SHP77 (cell line): ENCODE results near the gene SLC22A8.
"Not testable (repeated sequence)": the region's sequence is repeated elsewhere in the genome, so short reads cannot be mapped to it uniquely, and the experiment has no call there.

Experiments used
- DNase-seq, 2 experiments: peaks; one replicate each; lab custom pipeline; 2025; lab: John Stamatoyannopoulos, UW

SLC22A8 gene

DNA sequence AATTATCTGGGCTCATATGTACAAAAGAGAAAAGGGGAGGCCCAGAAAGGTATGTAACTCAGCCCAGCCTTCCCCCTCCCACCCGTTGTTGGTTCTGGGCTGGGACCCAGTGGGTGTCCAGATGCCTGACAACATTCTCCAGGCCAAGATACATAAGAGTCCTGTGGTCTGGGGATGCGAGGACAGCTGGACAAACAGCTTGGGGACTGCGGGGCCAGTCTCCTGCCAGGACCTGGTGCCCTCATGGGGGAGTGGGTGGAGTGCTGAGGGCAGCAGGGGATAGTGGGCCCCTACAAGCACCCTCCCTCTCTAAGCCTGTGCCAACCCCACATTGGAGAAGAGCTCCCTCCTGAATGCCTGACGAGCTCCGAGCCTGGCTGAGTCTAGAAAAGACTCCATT lies 27.4 kb downstream of the SLC22A8 start:
- no peak for DNase-seq

DNA sequence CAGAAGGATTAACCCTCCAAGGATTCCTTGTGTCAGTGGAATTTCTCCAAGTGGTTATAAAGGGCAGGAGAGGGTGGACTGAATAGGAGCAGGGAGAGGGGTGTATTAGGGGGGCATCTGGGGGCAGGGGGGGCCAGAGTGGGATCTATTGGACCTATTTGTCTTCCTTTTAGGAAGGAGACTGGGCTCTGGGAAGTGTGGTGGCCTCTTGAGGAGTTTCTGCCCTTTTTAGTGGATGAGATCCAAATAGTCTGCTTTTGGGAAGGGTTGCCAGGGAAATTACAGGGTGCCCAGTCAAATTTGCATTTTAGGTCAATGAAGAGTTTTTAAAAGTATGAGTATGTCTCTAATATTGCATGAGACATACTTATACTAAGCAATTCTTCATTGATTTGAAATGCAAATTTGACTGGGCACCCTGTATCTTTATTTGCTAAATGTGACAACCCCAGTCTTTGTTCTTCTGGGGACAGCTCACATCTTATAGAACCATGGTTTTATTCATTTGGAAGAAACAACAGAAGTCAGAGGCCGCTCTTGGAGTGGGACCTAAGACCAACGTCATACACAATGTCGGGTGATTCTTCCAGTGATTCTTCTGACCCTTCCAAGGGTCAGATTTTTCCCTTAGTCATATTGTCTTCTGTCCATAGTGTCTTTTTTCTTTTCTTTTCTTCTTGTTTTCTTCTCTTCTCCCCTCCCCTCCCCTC lies 30.4 kb downstream of the SLC22A8 start:
- no peak for DNase-seq

- no peak for DNase-seq
Observed at GRCh38 chr11:62984451-62984991, 31.1 kb downstream of the SLC22A8 start, which contains the start of gene SLC22A6. SLC22A6 (minus strand) TSS chr11:62984967; CDS start chr11:62984690, 277 bp downstream.

GRCh38 chr11:62983536-62984199 lies 32.0 kb downstream of the SLC22A8 start:
- no peak for DNase-seq

GRCh38 chr11:62981743-62982142 lies 33.9 kb downstream of the SLC22A8 start:
- no peak for DNase-seq

- no peak for DNase-seq
Observed at GRCh38 chr11:62980133-62980760, 35.4 kb downstream of the SLC22A8 start.

GRCh38 chr11:62976109-62976508 lies 39.5 kb downstream of the SLC22A8 start:
- no peak for DNase-seq

GRCh38 chr11:62974848-62975522 lies 40.7 kb downstream of the SLC22A8 start:
- peak; percentile 20 to 63 for DNase-seq

- DNase-seq, result no peak
Observed at GRCh38 chr11:62965574-62965973, 50.1 kb downstream of the SLC22A8 start.

DNA sequence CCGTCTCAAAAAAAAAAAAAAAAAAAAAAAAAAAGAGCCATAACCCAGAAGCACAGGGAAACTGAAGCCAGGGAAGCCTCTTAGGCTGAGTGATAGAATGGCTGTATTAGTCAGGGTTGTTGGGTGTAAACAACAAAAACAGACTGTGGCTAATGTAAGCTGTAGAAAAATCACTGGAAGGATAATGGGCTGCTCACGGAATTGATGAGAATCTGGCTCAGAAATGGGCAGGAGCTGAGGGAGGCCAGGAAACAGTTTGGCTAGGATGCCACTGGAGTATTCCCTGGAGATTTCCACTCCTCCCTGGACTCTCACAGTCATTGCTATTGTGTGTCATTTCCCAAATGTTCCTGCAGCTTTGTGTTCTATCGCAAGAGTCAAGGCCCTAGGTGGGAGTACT lies 53.2 kb downstream of the SLC22A8 start:
- no peak for DNase-seq

GRCh38 chr11:62961017-62961570 lies 54.5 kb downstream of the SLC22A8 start:
- no peak for DNase-seq

- DNase-seq, result no peak
Observed at GRCh38 chr11:62959422-62959980, 56.1 kb downstream of the SLC22A8 start.

- DNase-seq, result no peak
Observed at GRCh38 chr11:62958547-62959421, 56.9 kb downstream of the SLC22A8 start.

DNA sequence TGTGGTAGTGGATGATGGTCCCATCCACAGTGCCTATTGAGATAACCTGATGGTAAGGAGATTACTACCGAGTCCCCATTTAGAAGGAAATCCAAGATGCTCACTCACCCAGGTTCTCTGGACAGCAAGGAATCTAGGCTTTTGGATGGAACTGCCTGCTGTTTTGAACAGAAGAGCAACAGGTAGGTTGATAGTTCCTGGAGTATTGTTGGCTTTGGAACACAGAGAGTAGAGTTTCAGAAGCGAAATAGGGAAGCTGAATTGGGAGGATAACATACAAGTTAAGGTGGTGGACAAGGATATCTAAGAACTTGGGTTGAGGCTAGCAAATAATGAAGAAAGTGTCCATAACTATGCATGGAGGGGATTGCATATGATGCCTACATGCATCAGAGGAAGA lies 58.5 kb downstream of the SLC22A8 start:
- no peak for DNase-seq

DNA sequence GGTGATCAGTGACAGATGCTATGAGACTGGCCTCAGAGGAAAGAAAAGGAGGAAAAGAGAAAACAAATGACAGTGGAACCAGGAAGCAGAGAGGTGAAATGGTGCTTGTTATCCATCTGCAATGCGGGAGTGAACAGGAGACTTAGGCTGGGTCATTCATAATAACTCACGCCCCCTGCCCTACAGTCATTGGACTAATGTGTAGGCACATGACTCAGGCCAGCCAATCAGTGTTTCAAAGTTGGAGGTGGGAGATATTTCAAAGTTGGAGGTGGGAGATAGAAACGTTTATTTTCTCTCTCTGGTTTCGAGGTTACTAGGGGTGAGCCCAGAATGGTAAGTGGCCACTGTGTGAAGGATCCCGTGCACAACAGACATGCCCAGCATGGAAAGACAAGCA lies 61.2 kb downstream of the SLC22A8 start:
- DNase-seq, result no peak

DNA sequence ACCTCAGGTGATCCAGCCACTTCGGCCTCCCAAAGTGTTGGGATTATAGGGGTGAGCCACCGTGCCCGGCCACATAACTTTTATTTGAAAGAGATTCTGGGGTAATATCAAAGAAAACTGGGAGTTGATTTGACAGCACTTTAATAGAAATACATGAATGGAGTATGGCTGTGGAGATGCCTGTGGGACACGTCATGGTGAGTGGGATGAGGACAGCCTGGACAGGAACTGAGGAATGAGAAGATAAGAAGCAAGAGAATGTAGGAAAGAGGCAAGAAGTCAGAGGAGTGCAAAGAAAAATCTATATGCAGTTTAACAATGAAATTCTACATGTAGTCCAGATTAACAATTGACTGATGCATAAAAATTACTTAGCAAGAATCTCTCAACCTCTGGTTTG lies 61.8 kb downstream of the SLC22A8 start:
- no peak for DNase-seq

- no peak for DNase-seq
Observed at GRCh38 chr11:62948765-62949320, 66.8 kb downstream of the SLC22A8 start.

GRCh38 chr11:62945538-62945937 lies 70.1 kb downstream of the SLC22A8 start:
- DNase-seq, result not testable (repeated sequence)
